HG02759 (cell line): ENCODE results near the gene SNX5.
A peak's percentile ranks its signal among the peaks of the same experiment; 100 is the strongest.
"Not testable (repeated sequence)": the region's sequence is repeated elsewhere in the genome, so short reads cannot be mapped to it uniquely, and the experiment has no call there.

Experiments
- ATAC-seq: cut with Tn5 transposase; IDR thresholded peaks from one replicate; pipeline ENCODE4 v1.9.1; 2021; ENCODE audit warnings: mild to moderate bottlenecking, moderate library complexity; ENCODE audit not compliant: unreplicated experiment

Gene SNX5

DNA sequence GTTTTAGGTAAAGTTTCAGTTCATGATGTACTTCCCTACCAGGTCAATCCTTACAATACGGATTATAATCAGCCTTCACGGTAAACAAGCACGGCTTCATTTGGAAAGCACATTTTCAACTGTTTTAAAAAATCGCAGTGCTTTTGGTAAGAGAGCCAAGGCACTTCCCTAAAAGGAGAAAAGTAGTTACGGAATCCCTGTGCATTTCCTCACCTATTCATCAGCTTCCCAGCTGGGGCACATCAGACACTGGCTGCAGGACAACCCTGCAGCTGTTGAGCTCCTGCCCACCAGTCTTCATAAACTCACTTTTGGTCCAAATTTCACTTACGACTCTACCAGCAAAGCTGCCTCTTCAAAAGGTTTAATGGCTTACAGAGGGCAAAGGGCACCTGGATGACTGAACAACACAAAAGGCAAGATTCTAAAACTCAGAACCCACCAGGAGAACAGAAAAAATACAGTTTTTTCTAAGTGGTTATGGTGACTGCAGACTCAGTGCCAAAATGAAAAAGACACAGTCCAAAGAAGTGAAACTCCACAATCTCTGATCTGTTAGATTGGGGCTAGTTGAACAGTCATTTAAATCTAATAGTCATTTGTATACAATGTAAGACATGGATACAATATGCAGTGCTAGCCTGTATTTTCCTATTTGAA lies 7.5 kb downstream of the SNX5 start:
- no peak for ATAC-seq

DNA sequence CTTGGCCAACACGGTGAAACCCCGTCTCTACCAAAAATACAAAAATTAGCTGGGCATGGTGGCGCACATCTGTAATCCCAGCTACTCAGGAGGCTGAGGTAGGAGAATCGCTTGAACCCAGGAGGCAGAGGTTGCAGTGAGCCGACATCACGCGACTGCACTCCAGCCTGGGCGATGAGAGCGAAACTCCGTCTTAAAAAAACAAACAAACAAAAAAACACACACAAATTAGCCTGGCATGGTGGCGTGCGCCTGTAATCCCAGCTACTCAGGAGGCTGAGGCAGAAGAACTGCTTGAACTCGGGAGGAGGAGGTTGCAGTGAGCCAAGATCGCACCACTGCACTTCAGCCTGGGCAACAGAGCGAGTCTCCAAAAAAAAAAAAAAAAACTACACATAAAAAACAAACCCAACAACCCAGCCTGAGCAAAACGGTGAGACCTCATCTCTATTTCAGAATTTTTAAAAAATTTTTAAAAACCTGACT lies 8.2 kb downstream of the SNX5 start:
- not testable (repeated sequence) for ATAC-seq

DNA sequence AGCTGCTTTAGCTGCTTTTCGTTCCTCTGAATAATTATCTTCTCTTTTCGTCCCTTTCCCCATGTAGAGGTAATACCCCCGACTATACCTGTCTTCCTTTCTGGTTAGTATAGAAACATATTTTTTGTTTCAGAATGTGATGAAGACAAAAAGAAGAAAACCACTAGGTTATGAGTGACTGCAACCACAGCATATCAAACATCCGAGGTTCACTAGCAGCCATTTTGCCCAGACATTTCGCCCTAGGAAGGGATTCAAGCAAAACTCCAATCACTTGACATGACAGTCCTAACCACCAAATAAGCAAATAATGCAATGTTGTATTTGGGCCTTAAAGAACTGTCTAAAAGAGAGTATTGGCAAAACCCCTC lies 9.4 kb downstream of the SNX5 start:
- ATAC-seq, result peak; percentile 17

DNA sequence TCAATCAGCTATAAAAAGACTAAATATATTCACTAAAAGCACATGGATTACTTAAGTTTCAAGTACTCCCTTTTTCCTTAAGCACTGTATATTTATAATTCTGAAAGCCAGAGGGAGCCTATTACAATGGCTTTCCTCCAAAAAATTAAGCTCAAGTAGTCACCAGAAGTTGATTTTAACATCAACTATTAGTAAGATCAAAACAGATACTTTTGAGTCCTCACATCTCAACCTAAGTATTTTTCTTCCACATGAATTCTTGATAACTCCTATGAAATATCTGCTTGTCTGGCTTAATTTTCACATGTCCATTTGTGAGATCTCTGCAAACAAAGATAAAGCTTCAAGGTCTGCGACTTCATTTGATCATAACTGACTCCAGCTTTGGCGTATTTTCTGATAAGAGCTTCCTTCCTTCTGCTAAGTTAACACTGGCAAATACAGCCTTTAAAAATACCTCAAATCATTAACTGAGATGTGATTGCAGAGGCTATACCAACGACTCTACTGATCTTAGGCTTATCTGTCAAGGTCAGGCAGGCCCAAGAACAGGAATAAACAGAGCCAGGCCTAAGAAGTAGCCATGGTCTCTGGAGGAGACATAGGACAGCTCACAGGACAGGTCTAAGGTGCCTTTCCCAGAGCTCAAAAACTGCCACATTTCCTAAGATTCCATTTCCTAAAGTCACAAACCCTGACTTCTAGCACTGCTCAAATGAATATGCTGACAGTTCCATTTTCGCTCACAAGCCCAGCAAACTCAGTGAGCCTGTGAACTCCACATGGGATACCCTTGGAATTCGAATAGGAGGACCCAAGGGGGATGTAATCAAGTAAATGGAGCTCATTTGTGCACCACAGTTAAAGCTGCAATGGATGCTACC lies 10.0 kb downstream of the SNX5 start:
- no peak for ATAC-seq

DNA sequence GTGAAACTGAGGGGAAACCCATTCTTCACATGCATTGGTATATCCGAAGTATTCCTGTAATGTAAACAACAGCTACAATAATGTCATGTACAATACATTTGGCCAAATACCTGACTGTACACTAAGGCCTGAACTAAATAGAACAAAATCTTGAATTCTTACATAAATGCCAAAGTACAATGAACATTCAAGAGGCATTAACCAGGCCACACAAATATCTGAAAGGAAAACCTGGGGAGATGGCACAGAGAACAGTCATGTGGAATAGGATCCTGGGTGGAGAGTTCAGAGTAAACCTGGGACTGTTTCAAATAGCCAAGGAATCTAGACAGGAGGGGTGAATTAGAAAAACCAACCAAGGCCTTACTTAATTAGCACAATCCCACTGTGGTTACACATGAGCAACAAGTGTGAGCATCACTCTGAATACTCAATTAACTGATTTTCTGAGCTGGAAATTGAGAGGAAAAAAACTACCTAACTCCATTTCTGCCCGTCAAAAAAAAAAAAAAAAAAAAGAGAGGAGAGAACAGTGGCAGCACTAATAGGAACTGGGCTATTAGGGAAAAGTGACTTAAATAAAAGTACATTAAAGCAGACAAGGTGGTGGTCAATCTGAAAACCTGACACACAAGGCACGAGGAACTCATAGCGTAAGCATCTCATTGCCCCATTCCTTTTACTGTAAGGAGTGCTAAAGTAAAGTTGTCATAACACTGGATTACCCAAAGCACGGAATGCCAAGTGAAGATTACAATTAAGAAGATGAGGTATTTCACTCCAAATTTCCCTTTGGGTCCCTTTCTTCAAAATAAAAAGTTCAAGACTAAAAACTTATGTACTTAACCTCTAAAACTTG lies 10.9 kb downstream of the SNX5 start:
- no peak for ATAC-seq

DNA sequence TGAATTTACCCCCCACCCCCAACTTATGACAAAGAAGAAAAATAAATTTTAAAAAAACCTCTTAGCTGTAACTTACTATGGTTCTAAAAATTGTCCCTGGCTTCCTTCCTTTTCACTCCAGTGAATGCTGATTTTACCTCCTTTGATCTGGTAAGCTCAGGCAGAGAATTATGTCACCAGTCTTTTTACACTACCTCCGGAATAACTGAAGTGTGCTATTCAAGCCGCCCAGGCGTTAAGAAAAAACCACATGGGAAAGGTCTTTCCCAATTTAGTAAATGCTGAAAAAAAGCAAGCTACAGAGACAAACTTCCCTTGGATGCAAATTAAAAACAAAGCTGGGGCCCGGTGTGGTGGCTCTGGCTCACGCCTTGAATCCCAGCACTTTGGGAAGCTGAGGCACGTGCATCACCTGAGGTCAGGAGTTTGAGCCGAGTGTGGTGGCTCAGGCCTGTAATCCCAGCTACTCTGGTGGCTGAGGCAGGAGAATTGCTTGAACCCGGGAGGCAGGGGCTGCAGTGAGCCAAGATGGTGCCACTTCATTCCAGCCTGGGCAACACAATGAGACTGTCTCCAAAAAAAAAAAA lies 12.4 kb downstream of the SNX5 start:
- ATAC-seq, result no peak

DNA sequence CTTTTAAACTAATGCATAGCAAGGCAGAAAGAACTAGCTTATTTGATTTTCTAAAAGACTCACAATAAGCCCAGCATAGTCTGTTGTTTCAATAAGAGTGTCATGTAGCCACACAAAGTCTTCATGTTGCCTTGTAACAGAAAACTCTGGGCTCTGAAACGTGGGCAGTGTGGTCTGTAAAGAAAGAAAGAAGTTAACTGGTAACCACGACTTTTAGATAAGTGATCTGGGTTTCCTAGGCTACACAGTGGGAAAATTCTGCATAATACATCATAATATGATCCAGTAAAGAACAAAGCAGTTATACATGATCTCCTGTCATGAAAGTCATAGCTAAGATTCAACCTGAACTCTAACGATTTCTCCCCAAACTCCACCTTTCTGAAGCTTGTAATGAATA lies 13.3 kb downstream of the SNX5 start:
- ATAC-seq, result no peak

DNA sequence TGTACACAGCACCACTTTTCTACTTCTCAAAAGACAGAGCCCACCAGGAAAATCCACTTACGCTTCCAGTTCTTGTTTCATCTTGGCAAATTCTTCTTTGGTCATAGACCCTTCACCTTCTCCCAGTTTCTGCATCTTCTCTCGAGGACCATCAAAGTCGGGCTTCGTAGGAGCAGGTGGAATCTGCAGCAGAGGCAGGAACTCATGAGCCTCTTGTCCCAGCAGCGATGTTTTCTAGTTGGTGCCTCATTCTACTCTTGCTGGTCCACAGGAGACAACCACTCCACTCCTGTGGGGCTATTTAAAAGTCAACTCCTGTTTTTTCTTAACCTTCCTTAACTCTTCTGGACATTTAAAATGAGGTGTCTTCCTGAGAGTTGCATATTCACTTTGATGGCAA lies 14.7 kb downstream of the SNX5 start:
- ATAC-seq, result no peak

DNA sequence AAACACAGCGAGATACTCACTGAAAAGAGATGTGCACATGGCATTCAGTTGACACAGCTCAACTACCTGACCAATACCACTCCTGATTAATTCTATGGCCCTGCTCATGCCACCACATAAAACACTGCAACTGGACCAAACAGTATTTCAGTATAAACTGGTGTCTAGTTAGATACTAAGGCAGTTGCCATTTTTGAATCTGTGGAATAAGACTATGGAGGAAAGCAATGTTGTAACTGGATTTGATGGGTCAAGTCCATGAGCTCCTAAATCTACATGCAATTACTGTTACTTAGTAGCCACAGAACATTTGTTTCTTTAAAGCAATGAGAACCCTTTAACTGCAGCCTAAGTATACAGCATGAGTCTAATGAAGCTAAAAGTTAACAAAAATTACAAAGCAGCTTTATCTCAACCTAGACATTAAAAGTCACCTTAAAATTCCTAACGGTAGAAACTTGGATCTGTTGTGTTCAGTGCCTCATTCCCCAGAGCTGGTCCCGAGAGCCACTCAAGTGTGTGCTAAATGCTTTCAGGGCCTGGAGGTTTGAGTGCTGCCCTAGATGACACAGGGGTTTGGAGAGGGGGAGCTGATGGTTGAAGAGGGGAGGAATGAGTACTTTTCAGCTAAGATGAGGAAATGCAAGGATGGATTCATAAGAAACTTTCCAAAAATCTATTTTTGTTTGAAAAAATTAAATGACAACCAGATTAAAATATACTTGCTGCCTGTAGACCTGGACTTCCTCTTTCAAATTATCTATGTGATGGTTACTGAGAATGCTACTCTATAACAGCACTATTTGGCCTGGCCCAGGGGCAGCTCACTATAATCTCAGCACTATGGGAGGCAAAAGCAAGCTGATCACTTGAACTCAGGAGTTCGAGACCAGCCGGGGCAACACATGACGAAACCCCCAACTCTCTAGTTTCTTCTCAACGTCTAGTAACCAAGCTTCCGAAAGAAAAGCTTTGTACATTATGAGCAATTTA lies 15.6 kb downstream of the SNX5 start:
- no peak for ATAC-seq

DNA sequence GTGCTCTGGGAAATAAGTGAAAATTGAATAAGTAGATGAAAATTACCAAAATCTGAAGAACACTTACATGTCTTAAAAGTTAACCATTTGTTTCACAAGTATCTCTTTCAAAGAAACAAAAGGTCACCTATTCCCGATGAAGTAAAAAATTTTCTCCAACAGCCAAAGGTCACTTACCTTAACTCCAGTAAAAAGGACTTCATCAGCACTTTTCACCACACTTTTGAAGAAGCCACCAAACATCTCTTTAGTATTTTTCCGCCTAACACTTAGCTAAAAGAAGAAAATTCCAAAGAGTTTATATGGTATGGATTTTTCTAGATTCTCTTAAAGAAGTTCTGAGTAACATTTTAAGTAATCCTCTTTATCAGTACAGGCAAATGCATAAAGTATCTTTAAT lies 17.3 kb downstream of the SNX5 start:
- no peak for ATAC-seq

DNA sequence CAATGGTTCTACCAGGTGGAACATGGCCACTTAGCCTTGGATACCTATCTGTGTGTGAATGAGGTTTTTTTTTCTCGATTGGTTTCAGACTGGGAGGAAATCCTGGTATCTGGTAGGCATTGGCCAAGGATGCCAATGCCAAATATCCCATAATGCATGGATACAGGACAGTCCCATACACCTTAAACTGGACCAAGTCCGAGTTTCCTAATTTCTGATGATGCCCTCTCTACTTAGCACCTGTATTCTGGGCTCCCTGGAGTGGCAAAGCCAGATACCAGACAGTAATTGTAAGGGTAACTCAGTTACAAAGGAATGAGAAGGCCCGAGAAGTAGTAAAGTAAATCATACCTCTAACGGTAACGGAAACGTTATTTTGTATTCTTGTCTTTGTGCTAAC lies 17.9 kb downstream of the SNX5 start:
- no peak for ATAC-seq

DNA sequence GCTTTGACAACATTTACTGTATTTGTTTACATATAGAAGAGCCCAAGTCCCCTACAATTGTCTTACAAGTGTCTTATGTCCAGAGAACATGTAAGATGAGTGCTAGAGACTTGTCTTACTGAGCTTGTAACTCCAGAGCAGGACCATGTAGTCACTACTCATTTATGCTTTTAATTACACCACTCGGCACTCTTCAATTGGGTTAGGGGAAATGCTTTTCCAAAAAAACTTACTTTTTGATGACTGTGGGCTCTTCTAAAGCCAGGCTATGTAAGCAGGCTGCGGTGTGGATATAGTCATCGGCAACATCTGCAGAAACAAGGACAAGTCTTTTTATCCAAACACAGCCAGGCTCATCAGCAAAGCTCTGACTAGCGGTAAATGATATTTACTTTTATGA lies 18.7 kb downstream of the SNX5 start:
- no peak for ATAC-seq

DNA sequence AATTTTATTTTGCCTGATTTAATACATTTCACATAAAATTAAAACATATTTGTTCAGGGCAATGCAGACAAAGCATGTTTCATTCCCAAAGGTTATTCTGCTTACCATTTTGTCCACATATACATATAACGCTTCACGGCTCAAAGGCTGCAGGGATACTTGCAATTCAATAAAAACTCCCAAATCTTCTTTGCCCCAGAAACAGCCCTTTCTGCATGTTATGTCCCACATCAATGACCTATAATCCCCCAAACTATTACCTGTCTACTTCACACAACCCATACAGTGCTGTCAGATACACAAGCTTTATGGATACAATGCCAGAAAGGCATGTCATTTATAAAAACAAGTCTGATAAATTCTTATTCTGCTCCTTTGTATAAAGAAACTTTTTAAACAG lies 20.2 kb downstream of the SNX5 start:
- ATAC-seq, result no peak

DNA sequence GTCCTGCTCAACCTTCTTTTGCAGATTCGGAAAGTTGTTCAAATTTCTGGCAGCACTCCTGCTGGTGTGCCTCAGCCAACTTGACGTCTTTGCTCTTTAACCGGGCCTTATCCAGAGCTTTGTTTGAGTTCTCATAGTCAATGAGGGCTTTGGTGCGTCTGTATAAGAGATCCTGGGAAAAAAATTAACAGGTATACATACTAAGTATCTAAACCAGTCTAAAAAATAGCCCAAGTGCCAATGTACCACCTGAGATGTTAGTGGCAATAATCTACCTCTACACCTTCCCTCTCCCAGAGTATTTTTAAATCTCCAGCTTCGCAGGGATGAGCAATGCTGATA lies 21.1 kb downstream of the SNX5 start:
- no peak for ATAC-seq

DNA sequence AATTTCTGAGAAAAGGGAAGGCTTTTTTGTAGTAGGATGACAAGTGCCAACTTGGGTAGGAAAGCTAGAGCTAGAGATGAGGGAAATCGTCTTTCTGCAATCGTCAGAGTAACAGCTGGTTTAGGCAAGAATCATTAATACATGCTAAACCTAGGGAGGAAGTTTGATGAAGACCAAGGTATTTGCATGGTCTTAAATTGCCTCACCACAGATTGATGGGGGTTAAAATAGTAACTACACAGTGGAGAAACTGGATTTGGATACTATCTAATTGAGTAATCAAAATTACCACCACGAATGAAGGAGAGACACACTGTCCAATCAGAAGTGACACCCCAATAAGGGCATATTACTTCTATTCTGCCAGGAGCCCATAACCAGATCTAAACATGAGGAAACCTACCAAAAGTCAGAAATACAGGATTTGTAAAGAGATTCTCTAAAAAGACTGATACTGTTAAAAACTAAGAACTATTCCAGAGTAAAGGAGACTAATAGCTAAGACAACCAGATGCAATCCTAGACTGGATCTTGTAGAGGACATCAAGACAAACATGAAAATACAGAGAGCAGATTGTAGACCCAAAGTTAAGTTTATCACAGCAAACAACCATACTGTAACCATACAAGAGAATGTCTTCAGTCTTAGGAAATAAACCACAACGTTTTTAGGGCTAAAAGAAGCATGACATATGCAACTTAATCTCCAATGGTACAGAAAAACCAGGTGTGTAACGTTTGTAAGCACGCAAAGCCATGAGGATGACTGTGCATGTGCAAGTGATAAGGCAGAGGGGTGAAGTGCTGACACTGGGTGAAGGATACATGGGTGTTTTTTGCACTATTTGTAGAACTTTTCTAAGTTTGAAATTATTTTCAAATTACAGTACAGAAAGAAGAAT lies 21.8 kb downstream of the SNX5 start:
- ATAC-seq, result no peak

DNA sequence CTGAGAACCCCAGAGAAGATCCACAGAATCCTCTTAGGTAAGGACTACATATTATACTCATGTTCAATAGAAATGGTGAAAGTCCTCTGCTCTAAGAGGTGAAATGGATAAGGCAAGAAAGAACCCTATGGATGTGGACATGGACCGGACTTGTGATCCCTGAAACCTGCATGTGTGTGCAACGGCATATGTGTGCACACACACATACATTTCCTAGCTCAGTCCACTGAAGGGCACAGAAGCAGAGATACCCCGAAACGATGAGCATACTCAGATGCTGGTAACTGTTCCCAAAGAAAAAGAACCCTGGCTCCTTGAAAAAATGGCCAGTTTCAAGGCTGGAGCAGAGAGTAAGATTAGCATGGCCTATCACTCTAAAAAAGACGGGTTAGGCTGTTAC lies 22.6 kb downstream of the SNX5 start:
- no peak for ATAC-seq

DNA sequence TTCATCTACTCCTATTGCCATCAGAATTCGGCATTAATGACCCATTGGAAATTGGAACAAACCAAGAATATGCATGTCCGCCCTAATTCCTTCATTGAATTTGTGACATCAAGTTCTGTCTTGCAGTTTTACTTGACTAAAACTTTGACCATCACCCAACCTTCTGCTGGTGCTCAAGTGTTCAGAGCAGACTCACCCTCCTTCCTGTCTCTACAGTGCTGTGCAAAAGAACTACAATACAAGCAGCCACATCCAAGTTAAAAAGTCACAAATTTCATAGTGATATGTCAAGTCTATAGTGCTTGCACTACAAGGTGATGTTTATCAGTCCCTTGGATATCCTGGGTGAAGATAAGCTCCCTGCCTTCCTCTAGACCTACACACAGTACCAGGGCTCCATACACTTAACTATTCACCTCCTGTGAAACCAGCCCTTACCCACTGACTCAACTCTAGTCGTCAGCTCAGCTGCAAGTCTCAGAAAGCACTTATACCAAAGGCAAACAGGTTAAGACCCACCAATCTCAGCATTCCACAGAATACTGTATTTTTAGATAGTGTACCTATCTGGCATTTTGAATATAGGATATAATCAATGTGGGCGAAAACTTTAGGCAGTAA lies 23.6 kb downstream of the SNX5 start:
- no peak for ATAC-seq

DNA sequence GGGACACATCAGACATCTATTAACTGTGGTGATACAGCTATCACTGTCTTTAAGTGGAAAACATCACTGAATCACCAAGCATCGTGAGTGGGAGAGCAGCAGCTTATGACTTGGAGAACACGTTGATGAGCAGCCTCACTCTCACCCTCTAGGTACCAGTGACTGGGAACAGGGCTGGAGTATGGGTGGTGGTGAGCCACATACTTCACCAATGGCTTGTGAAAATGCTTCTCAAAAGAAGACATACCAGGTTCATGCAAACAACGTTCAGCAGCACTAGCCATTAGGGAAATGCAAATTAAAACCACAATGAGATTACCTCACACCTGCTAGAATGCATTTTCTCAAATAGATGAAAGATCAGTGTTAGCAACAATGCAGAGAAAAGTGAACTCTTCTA lies 25.3 kb downstream of the SNX5 start:
- ATAC-seq, result peak; percentile 68

DNA sequence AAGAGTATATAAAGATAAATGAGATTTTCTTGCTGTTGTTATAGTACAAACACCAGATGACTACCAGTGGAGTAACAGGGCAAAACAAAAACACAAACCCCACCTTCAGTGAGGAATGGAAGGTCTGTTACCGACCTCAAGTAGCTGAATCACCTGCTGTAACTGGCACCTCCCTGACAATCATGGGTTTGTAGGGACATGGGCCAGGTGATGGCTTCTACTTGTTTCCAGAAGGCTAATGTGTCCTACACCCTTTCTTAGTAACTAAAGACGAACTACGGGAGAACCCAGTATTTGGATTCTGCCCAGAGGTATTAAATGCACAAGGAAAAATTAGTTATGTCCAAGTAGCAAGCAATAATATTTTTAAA lies 26.8 kb downstream of the SNX5 start:
- ATAC-seq, result no peak
